ENCODE data around the gene CCT8L2. TPM values are rescaled to one million over a fixed set of nuclear protein-coding genes. Genes with fewer than 3 reads are reported as not detected.
"Not testable (repeated sequence)": the region's sequence is repeated elsewhere in the genome, so short reads cannot be mapped to it uniquely, and the experiment has no call there.

The CCT8L2 gene
- total RNA-seq, 1 experiment from 2014 or later: not detected

- H3K9me3 ChIP-seq (ENCODE audit: low read length): no peaks in the 10 kb centered on the region
- no peaks in the 10 kb centered on the region for H3F3A ChIP-seq (ENCODE audit: low read length, unreplicated experiment)
- H2AFZ ChIP-seq (ENCODE audit: low read length): no peak overlapping the region
- H3K27ac ChIP-seq (ENCODE audit: low read length): no peak overlapping the region
- H3K4me3 ChIP-seq (ENCODE audit: low read length): no peak overlapping the region
- POLR2A ChIA-PET (ENCODE audit: unreplicated experiment): no interaction called here
- no peaks in the 10 kb centered on the region for H3K27me3 ChIP-seq (ENCODE audit: low read length)
- ATAC-seq (no peak), DNase-seq (no peak)
- H3K4me1 ChIP-seq (ENCODE audit: insufficient read depth, low read length): no peaks in the 10 kb centered on the region
- intact Hi-C loops (cut with micrococcal nuclease): no loop called here
- H4K20me1 ChIP-seq (ENCODE audit: low read length): no peaks in the 10 kb centered on the region
- TF ChIP-seq EZH2 (IDR thresholded peaks at IDR 0.05; ENCODE audit: low read length, unreplicated experiment): no peak
- no peak for TF ChIP-seq EZH2phosphoT487 (IDR thresholded peaks at IDR 0.05; ENCODE audit: borderline replicate concordance, low read length)
- no peak for TF ChIP-seq CTCF (conservative IDR thresholded peaks at IDR 0.05; ENCODE audit: low read depth, low read length)
- no peaks in the 10 kb centered on the region for H3K36me3 ChIP-seq (ENCODE audit: low read depth, low read length)
- BruUV-seq (replicated peaks): no TSS peak
- H3K79me2 ChIP-seq (ENCODE audit: low read length): no peaks in the 10 kb centered on the region
- CTCF ChIA-PET: no interaction called here
- no peak overlapping the region for H3K9ac ChIP-seq (ENCODE audit: low read length)
- no peaks in the 10 kb centered on the region for H3K9me2 ChIP-seq (replicated peaks; ENCODE audit: low read length)
- no peak overlapping the region for H3K4me2 ChIP-seq (ENCODE audit: low read length)
Observed at GRCh38 chr22:16594026-16594425, 1.4 kb upstream of the CCT8L2 start.

GRCh38 chr22:16592231-16592630 is 379 bp downstream of the CCT8L2 start:
- H3K9ac ChIP-seq (ENCODE audit: low read length); CTCF ChIA-PET; H3K4me2 ChIP-seq (ENCODE audit: low read length); H3K9me3 ChIP-seq (ENCODE audit: low read length); H3K27ac ChIP-seq (ENCODE audit: low read length); POLR2A ChIA-PET (ENCODE audit: unreplicated experiment); BruUV-seq (replicated peaks); H3K79me2 ChIP-seq (ENCODE audit: low read length); H3K4me1 ChIP-seq (ENCODE audit: insufficient read depth, low read length); intact Hi-C loops (cut with micrococcal nuclease); H3K36me3 ChIP-seq (ENCODE audit: low read depth, low read length); H3F3A ChIP-seq (ENCODE audit: low read length, unreplicated experiment); H4K20me1 ChIP-seq (ENCODE audit: low read length); H3K4me3 ChIP-seq (ENCODE audit: low read length); ATAC-seq; DNase-seq; H3K27me3 ChIP-seq (ENCODE audit: low read length); H2AFZ ChIP-seq (ENCODE audit: low read length); H3K9me2 ChIP-seq (replicated peaks; ENCODE audit: low read length): not testable (repeated sequence)

- ATAC-seq; POLR2A ChIA-PET (ENCODE audit: unreplicated experiment): not testable (repeated sequence)
Observed at GRCh38 chr22:16591136-16591535, 1.5 kb downstream of the CCT8L2 start.

GRCh38 chr22:16586991-16587390 is 5.6 kb downstream of the CCT8L2 start:
- Histone ChIP-seq H3K79me2 (ENCODE audit: low read length) (no peaks in the 10 kb centered on the region), H3K9ac (ENCODE audit: low read length) (no peak overlapping the region), H2AFZ (ENCODE audit: low read length) (no peak overlapping the region), H3K9me2 (replicated peaks; ENCODE audit: low read length) (no peaks in the 10 kb centered on the region), H3K36me3 (ENCODE audit: low read depth, low read length) (no peaks in the 10 kb centered on the region), H3K27me3 (ENCODE audit: low read length) (no peaks in the 10 kb centered on the region), H3K4me3 (ENCODE audit: low read length) (no peak overlapping the region), H3K4me2 (ENCODE audit: low read length) (no peak overlapping the region), H3K9me3 (ENCODE audit: low read length) (no peaks in the 10 kb centered on the region), H3K27ac (ENCODE audit: low read length) (no peak overlapping the region), H3F3A (ENCODE audit: low read length, unreplicated experiment) (no peaks in the 10 kb centered on the region), H3K4me1 (ENCODE audit: insufficient read depth, low read length) (no peaks in the 10 kb centered on the region), H4K20me1 (ENCODE audit: low read length) (no peaks in the 10 kb centered on the region)
- no peak for TF ChIP-seq CTCF (conservative IDR thresholded peaks at IDR 0.05; ENCODE audit: low read depth, low read length)
- TF ChIP-seq EZH2 (IDR thresholded peaks at IDR 0.05; ENCODE audit: low read length, unreplicated experiment): no peak
- no peak for TF ChIP-seq EZH2phosphoT487 (IDR thresholded peaks at IDR 0.05; ENCODE audit: borderline replicate concordance, low read length)
- no TSS peak for BruUV-seq (replicated peaks)
- POLR2A ChIA-PET (ENCODE audit: unreplicated experiment): no interaction called here
- intact Hi-C loops (cut with micrococcal nuclease): no loop called here
- CTCF ChIA-PET: no interaction called here
- no peak for ATAC-seq
- no peak for DNase-seq

More at GRCh38 chr22:16591136-16591535, 1.5 kb downstream of the CCT8L2 start:
- H3K9me3 ChIP-seq (ENCODE audit: low read length); H3K4me3 ChIP-seq (ENCODE audit: low read length); H3K36me3 ChIP-seq (ENCODE audit: low read depth, low read length); BruUV-seq (replicated peaks); H3K4me2 ChIP-seq (ENCODE audit: low read length); H3K27me3 ChIP-seq (ENCODE audit: low read length); CTCF ChIA-PET; H4K20me1 ChIP-seq (ENCODE audit: low read length); H3K9me2 ChIP-seq (replicated peaks; ENCODE audit: low read length); H3F3A ChIP-seq (ENCODE audit: low read length, unreplicated experiment); DNase-seq; H3K9ac ChIP-seq (ENCODE audit: low read length); H2AFZ ChIP-seq (ENCODE audit: low read length); H3K27ac ChIP-seq (ENCODE audit: low read length); H3K4me1 ChIP-seq (ENCODE audit: insufficient read depth, low read length); H3K79me2 ChIP-seq (ENCODE audit: low read length); intact Hi-C loops (cut with micrococcal nuclease): not testable (repeated sequence)

Measured in PC-3 (cell line).